Neural cell (in vitro differentiated cells): ENCODE data around the gene SF3B5. TPM values are rescaled to one million over a fixed set of nuclear protein-coding genes. Genes with fewer than 3 reads are reported as not detected.
"Not testable (repeated sequence)": the region's sequence is repeated elsewhere in the genome, so short reads cannot be mapped to it uniquely, and the experiment has no call there.

ENCODE experiments used
- H2AFZ ChIP-seq: fragments of 200-600, 300-800 bp; sonication (generic), shearing (Covaris generic); 2 replicates; pipeline ENCODE4 v1.6.0; 2014; ENCODE audit warnings: low read depth, mild to moderate bottlenecking, antibody characterized with exemption, low read length, moderate library complexity
- H3F3A ChIP-seq: fragments of 200-600 bp; shearing (Covaris generic); 2 replicates; pipeline ENCODE4 v1.6.1; 2016; ENCODE audit warnings: mild to moderate bottlenecking, moderate library complexity, mixed read lengths, antibody characterized with exemption, low read length; ENCODE audit not compliant: insufficient read depth, poor library complexity, severe bottlenecking
- H3K27ac ChIP-seq: fragments of 200-600, 300-800 bp; sonication (generic), shearing (Covaris generic); 2 replicates; pipeline ENCODE4 v1.5.1; 2014; ENCODE audit warnings: mild to moderate bottlenecking, low read length, moderate library complexity
- H3K27me3 ChIP-seq: fragments of 300-800, 200-600 bp; sonication (generic), shearing (Covaris generic); 2 replicates; pipeline ENCODE4 v1.6.0; 2014; ENCODE audit warnings: mild to moderate bottlenecking, low read depth, low read length, moderate library complexity; ENCODE audit not compliant: insufficient read depth
- H3K36me3 ChIP-seq: fragments of 300-800, 200-600 bp; sonication (generic), shearing (Covaris generic); 2 replicates; pipeline ENCODE4 v1.5.1; 2014; ENCODE audit warnings: mild to moderate bottlenecking, antibody characterized with exemption, low read length, moderate library complexity; ENCODE audit not compliant: insufficient read depth
- H3K4me2 ChIP-seq: fragments of 300-800, 200-600 bp; sonication (generic), shearing (Covaris generic); 2 replicates; pipeline ENCODE4 v1.6.0; 2014; ENCODE audit warnings: mild to moderate bottlenecking, low read length
- H3K4me3 ChIP-seq: fragments of 300-800, 200-600 bp; sonication (generic), shearing (Covaris generic); 2 replicates; pipeline ENCODE4 v1.5.1; 2014; ENCODE audit warnings: mild to moderate bottlenecking, low read length, moderate library complexity
- H3K79me2 ChIP-seq: fragments of 200-600 bp; shearing (Covaris generic); replicated peaks from 2 replicates; pipeline ENCODE4 v1.6.0; 2014; ENCODE audit warnings: mild to moderate bottlenecking, low read length, moderate library complexity; ENCODE audit not compliant: insufficient read depth
- H3K9ac ChIP-seq: fragments of 300-800, 200-600 bp; sonication (generic), shearing (Covaris generic); 2 replicates; pipeline ENCODE4 v1.6.1; 2016; ENCODE audit warnings: mild to moderate bottlenecking, low read length, mixed read lengths
- H3K9me2 ChIP-seq: fragments of 200-600 bp; shearing (Covaris generic); 2 replicates; pipeline ENCODE4 v1.6.1; 2016; ENCODE audit warnings: mild to moderate bottlenecking, low read length, mixed read lengths; ENCODE audit not compliant: insufficient read depth
- H3K9me3 ChIP-seq: fragments of 200-600, 300-800 bp; sonication (generic), shearing (Covaris generic); 2 replicates; pipeline ENCODE4 v1.6.1; 2016; ENCODE audit warnings: mild to moderate bottlenecking, mixed run types, low read length, moderate library complexity, mixed read lengths
- H4K20me1 ChIP-seq: fragments of 200-600 bp; shearing (Covaris generic); 2 replicates; pipeline ENCODE4 v1.6.1; 2016; ENCODE audit warnings: mild to moderate bottlenecking, mixed run types; ENCODE audit not compliant: insufficient read depth
- EP300 ChIP-seq: fragments of 450-650 bp; conservative IDR thresholded peaks from 2 replicates; pipeline ENCODE4 v1.6.1; 2014; ENCODE audit warnings: antibody characterized with exemption, mild to moderate bottlenecking, moderate library complexity; ENCODE audit not compliant: poor library complexity, severe bottlenecking
- EZH2 ChIP-seq: fragments of 200-600, 300-800 bp; shearing (Covaris generic), sonication (generic); IDR thresholded peaks from 2 replicates; pipeline ENCODE4 v1.6.1; 2014; ENCODE audit warnings: antibody characterized with exemption, low read length, borderline replicate concordance, mild to moderate bottlenecking; ENCODE audit not compliant: insufficient read depth, poor library complexity, severe bottlenecking
- MXI1 ChIP-seq: fragments of 450-650 bp; conservative IDR thresholded peaks from 2 replicates; pipeline ENCODE4 v1.6.1; 2014; ENCODE audit warnings: antibody characterized with exemption, mild to moderate bottlenecking; ENCODE audit not compliant: poor library complexity, severe bottlenecking
- POLR2AphosphoS5 ChIP-seq: IDR thresholded peaks from 2 replicates; pipeline ENCODE4 v1.6.1; 2012
- RAD21 ChIP-seq: fragments of 450-650 bp; conservative IDR thresholded peaks from 2 replicates; pipeline ENCODE4 v1.6.1; 2014; ENCODE audit warnings: antibody characterized with exemption, mild to moderate bottlenecking, moderate library complexity
- SMC3 ChIP-seq: fragments of 450-650 bp; conservative IDR thresholded peaks from 2 replicates; pipeline ENCODE4 v1.6.1; 2014; ENCODE audit warnings: antibody characterized with exemption, mild to moderate bottlenecking, moderate library complexity; ENCODE audit not compliant: poor library complexity
- TAF1 ChIP-seq: IDR thresholded peaks from 2 replicates; pipeline ENCODE4 v1.6.1; 2012; ENCODE audit warnings: low read depth
- polyA plus RNA-seq: library from polyadenylated mRNA; depleted of rRNA; stranded (reverse); fragments of >200 nt; gene quantifications from 2 replicates; pipeline ENCODE4 v1.2.3, GENCODE V29; 2014
- TF ChIP-seq, protein P1 (sequence below): fragments of 450-650 bp; IDR thresholded peaks from 2 replicates; pipeline ENCODE4 v1.5.1; 2014; ENCODE audit warnings: antibody characterized with exemption, mild to moderate bottlenecking, moderate library complexity; ENCODE audit not compliant: poor library complexity, severe bottlenecking
- TF ChIP-seq, protein P2 (sequence below): IDR thresholded peaks from 2 replicates; pipeline ENCODE4 v1.6.1; 2012; ENCODE audit warnings: borderline replicate concordance

The SF3B5 gene
- polyA plus RNA-seq, 1 donor from 2014 or later = 246 TPM

DNA sequence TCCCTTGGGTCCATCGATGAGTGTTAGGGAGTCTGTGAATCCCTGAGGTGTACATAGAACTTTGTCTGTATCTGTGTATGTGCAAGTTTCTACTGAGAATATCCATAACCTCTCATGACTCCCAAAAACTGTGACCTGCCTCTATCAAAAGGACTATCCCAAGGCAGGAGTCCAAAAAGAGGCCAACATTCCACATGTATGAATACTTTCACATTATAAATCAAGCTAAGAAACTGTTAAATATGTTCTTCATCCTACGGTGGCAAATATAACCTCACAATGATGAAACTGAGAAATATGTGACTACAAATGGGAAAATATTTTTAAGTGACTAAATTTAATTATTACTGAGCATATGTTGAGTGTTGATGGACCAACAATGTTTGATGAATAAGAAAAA lies 38.8 kb upstream of the SF3B5 start:
- Histone ChIP-seq H3K27ac (no peak overlapping the region), H3K4me2 (no peak overlapping the region), H3K9me2 (no peaks in the 10 kb centered on the region)

DNA sequence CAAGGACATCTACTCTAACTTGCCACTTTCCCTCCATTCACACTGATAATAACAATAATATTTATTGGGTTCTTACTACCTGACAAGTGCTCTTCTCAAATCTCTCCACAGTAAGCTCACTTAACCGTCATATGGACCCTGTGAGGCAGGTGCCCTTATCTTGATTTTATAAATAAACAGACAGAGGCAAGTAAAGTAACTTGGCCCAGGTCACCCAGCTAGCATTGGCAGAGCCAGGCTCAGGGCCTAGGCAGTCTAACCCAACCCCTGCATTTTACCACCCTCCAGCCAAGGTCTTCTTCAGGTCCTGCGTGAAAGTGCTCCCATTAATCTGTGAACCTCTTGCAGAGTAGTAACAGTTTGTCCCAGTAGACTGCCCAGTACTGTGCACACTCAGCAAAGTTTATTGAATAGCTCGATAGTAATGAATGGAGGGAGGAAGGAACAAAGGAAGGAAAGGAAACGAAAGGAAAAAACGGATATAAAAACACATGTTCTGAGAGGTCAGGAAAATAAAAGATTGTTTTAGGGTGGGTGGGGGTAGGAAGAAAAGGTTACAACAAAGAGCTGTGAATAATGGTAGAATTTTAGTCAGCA lies 38.0 kb upstream of the SF3B5 start:
- no peaks in the 10 kb centered on the region for H3K9me3 ChIP-seq
- no peak overlapping the region for H2AFZ ChIP-seq
- H3K4me3 ChIP-seq = no peak overlapping the region
- TF ChIP-seq MXI1 (no peak), POLR2AphosphoS5 (no peak), EZH2 (no peak), TAF1 (no peak), SMC3 (no peak), RAD21 (no peak), EP300 (no peak)
- TF ChIP-seq, protein P1, sequence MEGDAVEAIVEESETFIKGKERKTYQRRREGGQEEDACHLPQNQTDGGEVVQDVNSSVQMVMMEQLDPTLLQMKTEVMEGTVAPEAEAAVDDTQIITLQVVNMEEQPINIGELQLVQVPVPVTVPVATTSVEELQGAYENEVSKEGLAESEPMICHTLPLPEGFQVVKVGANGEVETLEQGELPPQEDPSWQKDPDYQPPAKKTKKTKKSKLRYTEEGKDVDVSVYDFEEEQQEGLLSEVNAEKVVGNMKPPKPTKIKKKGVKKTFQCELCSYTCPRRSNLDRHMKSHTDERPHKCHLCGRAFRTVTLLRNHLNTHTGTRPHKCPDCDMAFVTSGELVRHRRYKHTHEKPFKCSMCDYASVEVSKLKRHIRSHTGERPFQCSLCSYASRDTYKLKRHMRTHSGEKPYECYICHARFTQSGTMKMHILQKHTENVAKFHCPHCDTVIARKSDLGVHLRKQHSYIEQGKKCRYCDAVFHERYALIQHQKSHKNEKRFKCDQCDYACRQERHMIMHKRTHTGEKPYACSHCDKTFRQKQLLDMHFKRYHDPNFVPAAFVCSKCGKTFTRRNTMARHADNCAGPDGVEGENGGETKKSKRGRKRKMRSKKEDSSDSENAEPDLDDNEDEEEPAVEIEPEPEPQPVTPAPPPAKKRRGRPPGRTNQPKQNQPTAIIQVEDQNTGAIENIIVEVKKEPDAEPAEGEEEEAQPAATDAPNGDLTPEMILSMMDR = no peak
- TF ChIP-seq, protein P2, sequence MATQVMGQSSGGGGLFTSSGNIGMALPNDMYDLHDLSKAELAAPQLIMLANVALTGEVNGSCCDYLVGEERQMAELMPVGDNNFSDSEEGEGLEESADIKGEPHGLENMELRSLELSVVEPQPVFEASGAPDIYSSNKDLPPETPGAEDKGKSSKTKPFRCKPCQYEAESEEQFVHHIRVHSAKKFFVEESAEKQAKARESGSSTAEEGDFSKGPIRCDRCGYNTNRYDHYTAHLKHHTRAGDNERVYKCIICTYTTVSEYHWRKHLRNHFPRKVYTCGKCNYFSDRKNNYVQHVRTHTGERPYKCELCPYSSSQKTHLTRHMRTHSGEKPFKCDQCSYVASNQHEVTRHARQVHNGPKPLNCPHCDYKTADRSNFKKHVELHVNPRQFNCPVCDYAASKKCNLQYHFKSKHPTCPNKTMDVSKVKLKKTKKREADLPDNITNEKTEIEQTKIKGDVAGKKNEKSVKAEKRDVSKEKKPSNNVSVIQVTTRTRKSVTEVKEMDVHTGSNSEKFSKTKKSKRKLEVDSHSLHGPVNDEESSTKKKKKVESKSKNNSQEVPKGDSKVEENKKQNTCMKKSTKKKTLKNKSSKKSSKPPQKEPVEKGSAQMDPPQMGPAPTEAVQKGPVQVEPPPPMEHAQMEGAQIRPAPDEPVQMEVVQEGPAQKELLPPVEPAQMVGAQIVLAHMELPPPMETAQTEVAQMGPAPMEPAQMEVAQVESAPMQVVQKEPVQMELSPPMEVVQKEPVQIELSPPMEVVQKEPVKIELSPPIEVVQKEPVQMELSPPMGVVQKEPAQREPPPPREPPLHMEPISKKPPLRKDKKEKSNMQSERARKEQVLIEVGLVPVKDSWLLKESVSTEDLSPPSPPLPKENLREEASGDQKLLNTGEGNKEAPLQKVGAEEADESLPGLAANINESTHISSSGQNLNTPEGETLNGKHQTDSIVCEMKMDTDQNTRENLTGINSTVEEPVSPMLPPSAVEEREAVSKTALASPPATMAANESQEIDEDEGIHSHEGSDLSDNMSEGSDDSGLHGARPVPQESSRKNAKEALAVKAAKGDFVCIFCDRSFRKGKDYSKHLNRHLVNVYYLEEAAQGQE = no peak
- no peaks in the 10 kb centered on the region for H4K20me1 ChIP-seq
- H3K27me3 ChIP-seq = no peaks in the 10 kb centered on the region
- no peak overlapping the region for H3K9ac ChIP-seq
- no peak overlapping the region for H3K4me2 ChIP-seq
- H3K79me2 ChIP-seq = no peaks in the 10 kb centered on the region
- no peaks in the 10 kb centered on the region for H3K36me3 ChIP-seq
- H3F3A ChIP-seq = no peaks in the 10 kb centered on the region
- H3K9me2 ChIP-seq = no peaks in the 10 kb centered on the region
- no peak overlapping the region for H3K27ac ChIP-seq

More for the DNA sequence above, 38.8 kb upstream of the SF3B5 start:
- Histone ChIP-seq H3K79me2 (no peaks in the 10 kb centered on the region), H3F3A (no peaks in the 10 kb centered on the region), H3K9ac (no peak overlapping the region), H3K4me3 (no peak overlapping the region), H2AFZ (no peak overlapping the region), H3K9me3 (no peaks in the 10 kb centered on the region), H3K27me3 (no peaks in the 10 kb centered on the region), H3K36me3 (no peaks in the 10 kb centered on the region), H4K20me1 (no peaks in the 10 kb centered on the region)
- TF ChIP-seq EP300 = no peak
- TF ChIP-seq EZH2 = no peak
- TF ChIP-seq, protein P2 = no peak
- TF ChIP-seq SMC3 = no peak
- TF ChIP-seq, protein P1 = no peak
- no peak for TF ChIP-seq RAD21
- no peak for TF ChIP-seq TAF1
- no peak for TF ChIP-seq POLR2AphosphoS5
- TF ChIP-seq MXI1 = no peak

DNA sequence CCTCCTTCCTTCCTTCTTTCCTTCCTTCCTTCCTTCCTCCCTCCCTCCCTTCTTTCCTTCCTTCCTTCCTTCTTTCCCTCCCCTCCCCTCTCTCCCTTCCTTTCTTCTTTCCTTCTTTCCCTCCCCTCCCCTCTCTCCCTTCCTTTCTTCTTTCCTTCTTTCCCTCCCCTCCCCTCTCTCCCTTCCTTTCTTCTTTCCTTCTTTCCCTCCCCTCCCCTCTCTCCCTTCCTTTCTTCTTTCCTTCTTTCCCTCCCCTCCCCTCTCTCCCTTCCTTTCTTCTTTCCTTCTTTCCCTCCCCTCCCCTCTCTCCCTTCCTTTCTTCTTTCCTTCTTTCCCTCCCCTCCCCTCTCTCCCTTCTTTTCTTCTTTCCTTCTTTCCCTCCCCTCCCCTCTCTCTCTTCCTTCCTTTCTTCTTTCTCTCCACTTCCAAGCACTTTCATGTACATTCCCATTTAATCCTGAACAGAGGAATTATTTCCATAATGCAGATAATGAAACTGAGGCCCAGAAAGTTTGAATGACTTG lies 36.9 kb upstream of the SF3B5 start:
- not testable (repeated sequence) for H3K9ac ChIP-seq, H3K4me2 ChIP-seq, H2AFZ ChIP-seq, H3K27ac ChIP-seq, H3K79me2 ChIP-seq, H3K36me3 ChIP-seq, H3K27me3 ChIP-seq, H3K9me3 ChIP-seq, H3K4me3 ChIP-seq, H4K20me1 ChIP-seq, H3K9me2 ChIP-seq, H3F3A ChIP-seq
